Stimulated activated naive CD4-positive, alpha-beta T cell (primary cell): ENCODE data around the gene MAST4.

ENCODE experiments used
- DNase-seq, 6 experiments: peaks; one replicate each; lab custom pipeline; 2025; lab: John Stamatoyannopoulos, UW

MAST4 gene

DNA sequence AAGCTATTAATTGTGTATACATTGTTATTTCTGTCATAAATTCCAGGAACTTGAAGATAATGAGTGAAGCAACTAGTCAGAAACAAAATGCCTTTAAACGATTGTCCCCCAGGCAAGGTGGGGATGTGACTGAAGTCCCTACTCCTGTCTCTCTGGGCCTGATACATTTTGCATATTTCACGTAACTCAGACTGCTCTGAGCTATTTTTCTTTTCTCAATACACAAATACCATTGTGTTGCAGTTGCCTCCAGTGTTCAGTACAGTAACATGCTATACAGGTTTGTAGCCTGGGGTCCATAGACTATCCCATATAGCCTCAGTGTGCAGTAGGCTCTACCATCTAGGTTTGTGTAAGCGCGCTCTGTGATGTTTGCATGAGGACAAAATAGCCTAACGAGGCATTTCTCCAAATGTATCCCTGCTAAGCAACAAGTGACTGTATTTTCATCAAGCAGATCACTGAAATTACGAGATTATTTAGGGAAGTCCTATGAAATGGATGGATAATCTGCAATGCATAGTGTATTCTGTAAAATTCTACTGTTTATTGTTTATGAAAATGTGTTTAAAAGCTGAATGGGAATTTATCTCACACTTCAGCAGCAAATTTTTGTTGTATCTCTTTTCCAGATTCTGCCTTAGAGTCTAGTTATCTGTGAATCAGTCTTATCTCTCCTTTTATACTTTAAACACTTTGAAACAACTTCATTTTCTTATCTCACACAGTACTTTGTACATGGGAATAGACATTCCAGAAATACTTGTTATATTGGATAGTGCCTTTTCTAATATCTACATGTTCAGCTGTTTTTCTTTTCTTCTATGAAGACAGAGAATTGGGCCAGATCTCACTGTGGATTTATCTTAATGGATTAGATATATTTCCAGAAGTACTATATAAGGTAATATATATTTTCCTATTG, 449.9 kb downstream of the MAST4 start:
- DNase-seq = no peak

- no peak for DNase-seq
Observed at GRCh38 chr5:67047160-67047559, 451.0 kb downstream of the MAST4 start.

DNA sequence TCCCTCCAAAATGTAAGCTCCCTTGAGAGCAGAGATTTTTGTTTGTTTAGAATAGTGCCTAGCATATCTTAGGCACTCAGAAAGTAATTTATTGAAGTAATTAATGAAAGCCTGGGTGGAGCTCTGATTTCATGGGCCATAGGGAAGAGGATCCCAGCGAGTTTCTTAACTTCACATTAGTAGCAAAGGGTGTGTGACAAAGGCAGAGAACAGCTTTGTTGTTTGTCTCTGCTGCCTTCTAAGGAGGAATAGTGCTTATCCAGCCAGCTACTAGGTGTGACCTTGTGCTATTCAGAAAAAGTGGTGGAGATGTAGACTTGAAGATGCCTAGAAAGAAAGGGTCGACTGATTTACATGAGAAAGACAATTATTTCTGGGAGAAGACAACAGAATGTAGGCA, 451.4 kb downstream of the MAST4 start:
- DNase-seq = no peak

DNA sequence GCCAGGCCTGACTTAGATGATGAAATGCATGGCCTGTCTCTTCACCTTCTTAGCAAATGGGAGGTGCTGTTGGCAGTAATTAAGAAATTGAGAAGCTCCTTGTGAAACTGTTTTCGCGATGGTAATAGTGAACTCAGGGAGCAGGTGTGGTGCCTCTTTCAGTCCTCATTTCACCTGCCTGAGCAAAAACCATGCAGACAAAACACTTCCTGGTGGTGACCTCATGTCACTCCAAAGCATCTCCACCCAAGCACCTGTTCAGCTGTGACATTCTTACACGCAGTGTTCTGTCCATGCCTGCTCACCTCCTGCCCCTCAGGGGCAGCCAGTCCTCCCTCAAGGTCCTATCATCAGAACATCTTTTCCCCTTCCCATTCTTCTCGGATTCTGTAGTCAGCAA, 453.9 kb downstream of the MAST4 start:
- DNase-seq = no peak

- DNase-seq = no peak
Observed at GRCh38 chr5:67050635-67051034, 454.4 kb downstream of the MAST4 start.

DNA sequence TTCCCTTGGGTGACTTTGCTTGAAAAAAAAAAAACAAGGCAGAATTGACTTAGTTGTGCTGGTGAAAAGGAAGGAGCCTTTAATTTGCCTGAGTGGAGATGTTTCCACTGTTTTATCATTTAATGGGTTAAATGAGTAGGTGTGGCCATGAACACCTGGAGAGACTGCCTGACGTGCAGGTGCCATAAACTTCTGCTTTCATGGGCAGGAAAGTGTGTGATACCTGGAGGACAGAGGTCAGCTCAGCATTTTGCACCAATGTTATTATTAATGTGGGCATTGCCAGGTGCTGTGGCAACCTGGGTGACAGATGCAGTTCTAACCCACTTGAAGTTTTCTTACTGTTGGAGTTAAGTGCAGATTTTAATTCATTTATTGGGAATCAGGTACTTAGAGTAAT, 455.0 kb downstream of the MAST4 start:
- no peak for DNase-seq

GRCh38 chr5:67052034-67052433, 455.8 kb downstream of the MAST4 start:
- DNase-seq = no peak

- DNase-seq = no peak
Observed at GRCh38 chr5:67053229-67053628, 457.0 kb downstream of the MAST4 start.

DNA sequence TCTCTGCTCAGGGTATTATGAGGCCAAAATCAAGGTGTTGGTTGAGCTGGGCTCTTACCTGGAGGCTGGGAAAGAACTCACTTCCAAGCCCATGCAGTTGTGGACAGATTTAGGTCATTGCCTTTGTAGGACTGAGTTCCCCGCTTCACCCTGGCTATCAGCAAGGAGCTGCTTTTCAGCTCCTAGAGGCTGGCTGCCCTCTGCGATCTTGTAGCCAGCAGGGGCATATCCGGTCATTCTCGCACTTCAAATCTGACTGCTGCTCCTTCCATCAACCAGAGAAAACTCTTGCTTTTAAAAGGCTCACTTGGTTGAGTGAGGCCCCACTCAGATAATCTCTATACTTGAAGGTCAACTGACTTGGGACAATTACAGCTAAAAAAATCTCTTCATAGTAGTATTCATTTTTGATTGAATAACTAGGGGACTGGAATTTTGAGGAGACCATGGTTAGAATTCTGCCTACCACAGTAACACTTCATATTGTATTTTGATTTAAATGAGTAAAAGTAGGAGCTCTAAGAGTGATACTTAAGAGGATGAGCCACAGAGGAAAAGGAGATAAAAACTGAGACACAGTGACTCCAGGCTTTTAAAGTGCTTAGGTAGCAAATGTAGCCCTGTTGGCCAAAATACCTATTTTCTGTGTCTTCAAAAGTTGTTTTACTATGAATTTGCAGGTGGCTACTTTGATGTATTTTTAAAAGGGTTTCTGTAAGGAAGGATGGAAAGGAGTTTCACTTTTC, 463.0 kb downstream of the MAST4 start:
- no peak for DNase-seq

DNA sequence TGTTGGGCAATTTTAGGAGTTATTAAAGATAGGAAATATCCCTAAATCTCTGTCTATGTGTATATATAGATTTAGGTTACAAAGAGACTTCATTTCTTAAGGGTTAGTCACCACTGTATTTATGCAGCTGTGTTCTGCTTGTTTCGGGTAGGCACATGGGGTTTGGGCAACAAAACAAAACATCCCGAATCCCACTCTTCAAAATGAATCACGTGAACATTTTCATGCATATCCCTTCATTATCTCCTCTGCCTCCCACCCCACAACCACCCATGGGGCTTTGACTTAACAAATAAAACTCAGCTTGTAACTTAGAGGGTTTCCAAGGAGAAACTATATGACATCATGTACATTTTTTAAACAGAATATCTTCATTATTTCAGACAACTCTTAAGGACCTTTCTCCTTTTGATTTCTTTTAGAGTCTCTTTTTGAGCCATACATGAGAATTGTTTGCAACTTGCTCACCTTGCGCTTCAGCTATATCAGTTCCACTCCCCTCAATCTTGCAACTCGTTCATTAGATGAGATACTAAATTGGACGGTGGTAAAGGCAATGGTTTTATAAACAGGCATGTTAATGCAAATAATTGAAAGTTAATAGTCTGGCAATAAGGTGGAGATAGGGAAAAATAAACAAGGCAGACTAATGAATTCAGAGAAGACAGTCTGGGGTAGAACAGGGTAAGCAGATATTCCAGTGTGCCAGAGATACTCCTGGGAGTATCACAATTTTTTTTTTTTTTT, 463.7 kb downstream of the MAST4 start:
- no peak for DNase-seq

DNA sequence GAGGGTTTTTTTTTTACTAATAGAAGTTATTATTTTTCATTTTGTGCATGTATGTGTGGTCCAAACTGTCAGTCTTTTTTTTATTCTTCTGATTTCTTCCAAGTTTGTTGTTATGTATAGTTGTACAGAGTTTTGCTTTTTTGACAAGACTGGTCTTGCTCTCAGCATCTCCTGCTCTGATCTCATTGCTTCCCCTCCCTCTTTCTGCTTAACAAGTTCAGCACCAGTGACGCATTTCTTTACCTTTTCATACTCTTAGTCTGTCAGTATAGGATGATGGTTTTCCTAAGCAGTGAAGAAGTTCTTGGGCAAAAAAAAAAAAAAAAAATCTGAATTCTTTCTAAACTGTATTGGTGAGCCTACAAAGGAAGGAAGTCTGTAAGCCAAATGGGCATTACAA, 465.3 kb downstream of the MAST4 start:
- DNase-seq = no peak

GRCh38 chr5:67063055-67063454, 466.9 kb downstream of the MAST4 start:
- no peak for DNase-seq

DNA sequence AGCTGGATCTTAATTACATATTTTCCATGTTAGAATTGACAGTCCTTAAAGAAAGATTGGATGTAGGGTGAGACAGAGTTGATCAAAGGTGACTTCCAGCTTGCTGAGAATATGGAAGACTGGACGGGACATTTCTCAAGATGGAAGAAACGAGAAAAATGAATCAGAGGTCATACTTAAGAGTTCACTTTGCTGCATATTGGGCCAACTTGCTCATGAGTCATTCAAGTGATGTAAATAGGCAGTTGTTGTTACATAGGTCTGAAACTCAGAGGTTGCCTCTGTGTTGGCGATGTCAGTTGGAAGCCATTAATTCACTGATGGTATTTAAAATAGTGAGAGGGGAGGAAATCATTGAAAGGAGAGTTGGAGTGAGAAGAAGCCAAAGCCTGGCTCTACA, 467.6 kb downstream of the MAST4 start:
- DNase-seq = no peak

DNA sequence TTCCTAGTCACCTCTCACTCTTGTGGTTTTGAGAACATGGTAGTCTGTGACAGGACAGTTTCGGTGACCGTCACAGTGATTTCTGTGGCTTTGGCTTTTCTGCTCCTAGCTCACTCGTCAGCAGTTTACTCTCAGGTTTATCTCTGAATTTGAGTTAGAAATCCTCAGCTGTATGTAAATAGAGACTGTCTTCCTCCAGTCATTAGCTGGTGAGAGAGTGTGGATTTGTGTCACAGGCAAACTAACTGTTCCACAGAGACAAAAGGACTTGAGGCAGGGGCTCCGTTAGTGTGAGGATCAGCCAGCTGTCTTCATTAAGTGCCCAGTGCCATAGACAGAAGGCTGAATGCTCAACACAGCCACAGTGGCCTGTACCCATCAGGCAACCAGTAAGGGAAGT, 469.0 kb downstream of the MAST4 start:
- peak in 1 of 6 experiments; percentile 1 for DNase-seq

DNA sequence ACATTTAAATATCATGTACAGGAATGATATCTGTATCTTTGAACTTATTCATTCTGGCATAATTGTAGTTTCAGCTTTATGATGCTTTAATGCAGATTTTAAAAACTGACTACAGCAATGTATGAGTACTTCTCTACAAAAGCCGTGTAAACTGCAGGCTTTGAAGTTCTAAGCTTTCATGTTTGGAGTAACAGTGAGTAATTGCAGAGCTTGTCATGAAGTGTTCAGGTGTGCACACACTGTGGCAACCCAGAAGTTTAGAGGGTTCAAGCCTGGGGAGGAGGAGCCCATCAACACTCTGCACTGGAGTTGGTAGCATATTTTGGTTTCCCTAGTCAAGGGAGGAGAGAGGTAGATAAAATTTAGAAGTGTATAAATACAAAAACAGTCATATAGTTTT, 469.5 kb downstream of the MAST4 start:
- DNase-seq = no peak

- DNase-seq = no peak
Observed at GRCh38 chr5:67066815-67067214, 470.6 kb downstream of the MAST4 start.

DNA sequence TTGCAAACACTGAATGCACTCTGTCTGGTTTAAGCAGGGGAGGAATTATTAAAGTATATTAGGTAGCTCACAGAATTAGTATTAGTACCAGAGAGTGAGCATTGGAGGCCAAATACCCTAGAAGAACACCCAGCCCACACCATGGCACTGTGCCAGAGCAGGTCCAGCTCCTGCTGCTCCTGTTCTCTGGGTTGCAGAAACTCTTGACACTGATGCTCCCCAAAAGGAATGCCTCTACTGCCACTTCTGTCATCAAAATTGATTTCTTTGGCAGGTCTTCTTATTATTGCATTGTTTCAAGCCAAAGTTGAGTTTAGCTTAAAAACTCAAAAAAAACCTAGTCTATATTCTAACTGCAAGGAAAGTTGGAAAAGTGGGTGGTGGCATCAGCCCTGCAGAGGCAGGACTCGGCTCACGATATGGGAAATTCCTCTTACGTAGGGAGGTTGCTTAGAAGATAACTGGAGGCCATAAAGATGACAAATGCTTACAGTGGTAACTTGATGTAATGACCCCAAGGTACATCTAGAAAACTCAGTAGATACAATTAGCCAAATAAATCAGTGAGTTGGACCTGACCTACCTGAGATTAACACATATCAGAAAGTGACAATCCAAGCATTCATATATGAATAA, 477.0 kb downstream of the MAST4 start:
- DNase-seq = no peak

DNA sequence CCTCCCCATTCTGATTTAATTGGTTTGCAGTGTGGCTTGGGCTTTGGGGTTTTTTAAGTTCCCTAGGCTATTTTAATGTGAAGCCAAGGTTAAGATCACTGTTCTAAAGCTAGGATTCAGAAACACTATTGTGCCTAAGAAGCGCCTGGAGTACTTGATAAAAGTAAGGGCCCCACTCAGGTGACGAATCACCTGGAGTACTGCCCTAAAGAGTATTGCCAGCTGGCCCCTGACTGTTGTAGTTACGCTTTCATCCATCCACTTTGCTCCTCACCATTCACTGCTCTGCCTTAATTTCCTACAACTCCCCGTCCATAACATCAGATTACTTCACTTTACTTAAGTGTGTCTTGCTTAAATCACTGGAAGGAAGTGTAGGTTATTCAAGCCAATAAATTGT, 481.1 kb downstream of the MAST4 start:
- DNase-seq = no peak

- DNase-seq = no peak
Observed at GRCh38 chr5:67081261-67081660, 485.1 kb downstream of the MAST4 start.

GRCh38 chr5:67082941-67083340, 486.7 kb downstream of the MAST4 start:
- no peak for DNase-seq

DNA sequence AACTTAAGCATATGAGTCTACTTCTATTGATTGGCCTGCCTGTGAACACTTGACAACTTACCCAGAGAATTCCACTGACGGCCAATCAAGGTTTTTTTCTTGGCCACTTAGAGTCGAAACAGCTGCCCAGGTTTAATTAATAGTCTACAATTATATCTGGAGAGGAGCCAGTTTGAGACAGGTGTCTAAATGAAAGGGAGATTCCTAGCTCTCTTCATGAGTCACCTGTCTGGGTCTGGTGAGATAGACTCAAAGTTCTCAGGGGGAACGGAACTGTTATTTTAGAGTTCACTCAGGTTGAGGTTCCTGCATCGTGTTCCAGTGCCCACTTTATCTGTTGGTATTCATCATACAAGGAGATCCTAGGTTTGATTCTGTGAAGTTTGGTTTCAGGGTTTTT, 489.4 kb downstream of the MAST4 start:
- no peak for DNase-seq

DNA sequence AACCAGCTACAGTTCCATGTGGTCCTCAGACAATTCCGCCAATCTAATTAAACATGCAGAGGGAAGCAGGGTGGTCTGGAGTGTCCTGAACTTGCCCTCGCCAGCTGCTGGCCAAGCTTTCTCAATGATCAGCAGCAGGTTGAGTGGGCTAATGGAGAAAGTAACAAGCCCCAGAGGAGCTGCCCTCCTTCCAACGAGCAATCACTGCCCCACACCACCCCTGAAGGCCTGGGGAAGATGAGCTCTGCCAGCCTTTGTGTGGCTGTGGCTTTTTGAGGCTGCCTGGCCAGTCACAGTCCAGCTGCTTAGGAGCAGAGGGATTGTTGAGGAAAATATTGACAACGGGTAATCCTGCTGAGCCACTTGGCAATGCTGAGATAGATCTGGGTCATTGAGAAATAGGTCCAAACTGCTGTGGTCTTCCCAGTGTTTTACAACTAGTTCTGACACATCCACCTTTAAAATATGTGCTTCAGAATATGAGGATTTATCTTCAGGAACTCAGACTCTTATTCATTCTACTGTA, 493.1 kb downstream of the MAST4 start:
- DNase-seq = no peak
